Mesothelial cell of epicardium (in vitro differentiated cells): ENCODE results near the gene NRSN2. TPM values are rescaled to one million over a fixed set of nuclear protein-coding genes. Genes with fewer than 3 reads are reported as not detected.

Source experiments
- DNase-seq, 2 experiments: peaks; one replicate each; pipeline ENCODE4 v3.0.0; 2021; ENCODE audit warnings: low spot score in 2 of 2; ENCODE audit not compliant: unreplicated experiment in 2 of 2
- H3K27ac Mint-ChIP-seq: 2 replicates; pipeline ENCODE4 v1.8.0; 2021; ENCODE audit warnings: mixed read lengths
- H3K27me3 Mint-ChIP-seq: 2 replicates; pipeline ENCODE4 v1.8.0; 2021; ENCODE audit warnings: low read depth, mixed read lengths
- H3K36me3 Mint-ChIP-seq: 2 replicates; pipeline ENCODE4 v1.8.0; 2021; ENCODE audit warnings: mixed read lengths
- H3K4me1 Mint-ChIP-seq: 2 replicates; pipeline ENCODE4 v1.8.0; 2021; ENCODE audit warnings: mixed read lengths
- H3K4me3 Mint-ChIP-seq: 2 replicates; pipeline ENCODE4 v1.8.0; 2021; ENCODE audit warnings: mild to moderate bottlenecking, moderate library complexity, mixed read lengths
- H3K9me3 Mint-ChIP-seq: 2 replicates; pipeline ENCODE4 v1.8.0; 2021; ENCODE audit warnings: mixed read lengths
- CTCF ChIP-seq: fragments of 200-600 bp; sonication (generic); IDR thresholded peaks from one replicate; pipeline ENCODE4 v1.5.0; 2021; ENCODE audit warnings: antibody characterized with exemption; ENCODE audit not compliant: unreplicated experiment
- total RNA-seq: library from RNA; stranded (reverse); gene quantifications from 3 replicates; pipeline ENCODE4 v1.2.1, GENCODE V29; 2021

NRSN2 gene
- total RNA-seq, 1 donor from 2014 or later, result 46.2 TPM

- DNase-seq, result no peak
- Mint-ChIP-seq H3K9me3 (no peaks in the 10 kb centered on the region), H3K4me3 (peak overlapping the region; percentile 89), H3K27me3 (no peaks in the 10 kb centered on the region), H3K27ac (peak overlapping the region; percentile 87), H3K36me3 (no peaks in the 10 kb centered on the region), H3K4me1 (peaks cover 41% of the 10 kb centered on the region)
- no peak for TF ChIP-seq CTCF
Measured at GRCh38 chr20:326645-327185, 20.2 kb upstream of the NRSN2 start.

GRCh38 chr20:327186-328026 is 19.5 kb upstream of the NRSN2 start:
- H3K9me3 Mint-ChIP-seq, result no peaks in the 10 kb centered on the region
- H3K27ac Mint-ChIP-seq, result peak overlapping the region; percentile 87
- H3K4me1 Mint-ChIP-seq, result peaks cover 41% of the 10 kb centered on the region
- H3K4me3 Mint-ChIP-seq, result peak overlapping the region; percentile 89
- no peak for TF ChIP-seq CTCF
- no peaks in the 10 kb centered on the region for H3K27me3 Mint-ChIP-seq
- peak; percentile 88 to 94 for DNase-seq
- H3K36me3 Mint-ChIP-seq, result peaks cover 2% of the 10 kb centered on the region

- Mint-ChIP-seq H3K4me3 (peak overlapping the region; percentile 89), H3K27me3 (no peaks in the 10 kb centered on the region), H3K36me3 (peaks cover 4% of the 10 kb centered on the region), H3K4me1 (peaks cover 39% of the 10 kb centered on the region), H3K9me3 (no peaks in the 10 kb centered on the region), H3K27ac (peak overlapping the region; percentile 88)
- DNase-seq, result no peak
- TF ChIP-seq CTCF, result no peak
Measured at GRCh38 chr20:328027-328974, 18.6 kb upstream of the NRSN2 start.

- Mint-ChIP-seq H3K27me3 (no peaks in the 10 kb centered on the region), H3K9me3 (no peaks in the 10 kb centered on the region), H3K4me3 (peak overlapping the region; percentile 89), H3K27ac (peak overlapping the region; percentile 88), H3K36me3 (peaks cover 6% of the 10 kb centered on the region), H3K4me1 (peaks cover 33% of the 10 kb centered on the region)
- no peak for TF ChIP-seq CTCF
- no peak for DNase-seq
Measured at GRCh38 chr20:328975-329695, 17.8 kb upstream of the NRSN2 start.

GRCh38 chr20:329851-330232 is 17.1 kb upstream of the NRSN2 start:
- H3K36me3 Mint-ChIP-seq, result peaks cover 10% of the 10 kb centered on the region
- DNase-seq, result no peak
- no peak for TF ChIP-seq CTCF
- peaks cover 33% of the 10 kb centered on the region for H3K4me1 Mint-ChIP-seq
- H3K27me3 Mint-ChIP-seq, result no peaks in the 10 kb centered on the region
- H3K27ac Mint-ChIP-seq, result peak overlapping the region; percentile 64
- no peaks in the 10 kb centered on the region for H3K9me3 Mint-ChIP-seq
- H3K4me3 Mint-ChIP-seq, result peak overlapping the region; percentile 89
